RPMI7951 (cell line): Measurements from ENCODE around the gene FOXG1. TPM values are rescaled to one million over a fixed set of nuclear protein-coding genes. Genes with fewer than 3 reads are reported as not detected.

ENCODE experiments used
- DNase-seq: peaks from one replicate; pipeline ENCODE4 v3.0.0-alpha.2; 2012; ENCODE audit warnings: low read depth
- total RNA-seq: library from RNA; depleted of rRNA; stranded (reverse); fragments of >200 nt; shearing (Covaris generic); gene quantifications from 2 replicates; pipeline ENCODE4 v1.2.3, GENCODE V29; 2014

The FOXG1 gene
- total RNA-seq, 1 experiment from 2014 or later, result not detected

DNA sequence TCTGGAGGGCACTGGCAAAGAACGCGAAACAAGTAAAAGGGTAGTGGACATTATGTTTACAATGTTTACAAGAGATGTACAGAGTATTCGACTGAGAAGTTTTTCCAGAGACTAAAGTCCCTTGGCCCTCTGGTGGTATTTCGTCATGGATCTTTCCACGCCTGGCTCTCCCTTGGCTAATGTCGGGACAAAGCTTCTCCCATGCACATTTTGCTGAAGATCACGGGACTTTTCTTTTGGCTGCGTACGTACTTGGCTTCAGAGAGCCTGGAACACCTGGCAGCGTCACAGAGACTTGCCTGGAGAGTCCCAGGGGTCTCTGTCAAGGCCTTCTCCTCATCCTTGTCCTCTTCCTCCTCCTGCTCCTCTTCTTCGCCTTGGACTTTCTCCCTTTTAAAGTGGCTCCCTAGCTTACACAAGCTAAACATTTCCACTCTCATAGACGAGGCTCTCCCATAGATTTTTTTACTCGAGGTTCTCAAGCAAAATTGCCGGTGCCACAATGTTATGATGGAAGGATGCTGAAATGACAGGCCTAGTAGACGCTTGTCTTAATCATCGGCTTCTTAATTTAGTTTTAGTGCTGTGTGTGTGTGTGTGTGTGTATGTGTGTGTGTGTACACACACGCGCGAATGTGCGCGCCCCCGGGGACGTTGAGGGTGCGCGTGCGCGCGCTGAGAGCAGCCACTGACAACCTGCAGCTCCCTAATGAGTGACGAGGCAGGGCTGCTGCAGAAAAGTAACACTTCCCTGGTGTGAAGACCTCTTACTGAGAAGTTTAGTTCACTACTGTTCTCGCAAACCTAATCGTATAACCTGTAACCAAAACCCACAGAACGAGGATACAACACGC, 4.9 kb upstream of the FOXG1 start:
- no peak for DNase-seq

DNA sequence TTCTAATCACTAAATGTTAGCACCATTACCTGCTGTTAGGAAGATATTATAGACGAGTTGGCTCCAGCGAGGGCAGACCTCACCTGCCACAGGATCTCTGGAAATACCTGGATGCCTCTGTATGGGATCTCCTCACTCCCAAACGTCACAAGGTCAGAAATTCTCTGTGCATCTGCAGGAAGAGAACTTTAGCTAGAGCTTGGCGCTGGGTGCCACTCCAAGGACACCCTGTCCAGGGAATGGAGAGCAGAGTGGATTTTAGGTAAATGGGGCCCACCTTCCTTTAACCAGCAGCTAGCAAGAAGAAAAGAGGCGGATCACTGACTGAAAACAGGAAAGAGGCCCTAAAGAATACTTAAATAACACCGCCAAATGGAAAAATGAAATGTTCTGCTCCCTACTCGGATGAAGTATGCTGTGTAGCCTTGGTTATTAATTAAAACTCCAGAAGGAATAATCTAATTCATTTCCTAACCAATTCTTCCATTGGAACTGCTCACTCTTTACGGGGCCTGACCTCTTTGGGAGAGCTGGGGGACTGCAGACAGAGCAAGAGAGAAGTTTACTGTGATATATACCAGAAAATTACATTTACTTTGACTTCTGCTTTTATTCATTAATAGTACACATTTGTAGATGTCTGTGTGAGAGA, 4.2 kb upstream of the FOXG1 start:
- no peak for DNase-seq

DNA sequence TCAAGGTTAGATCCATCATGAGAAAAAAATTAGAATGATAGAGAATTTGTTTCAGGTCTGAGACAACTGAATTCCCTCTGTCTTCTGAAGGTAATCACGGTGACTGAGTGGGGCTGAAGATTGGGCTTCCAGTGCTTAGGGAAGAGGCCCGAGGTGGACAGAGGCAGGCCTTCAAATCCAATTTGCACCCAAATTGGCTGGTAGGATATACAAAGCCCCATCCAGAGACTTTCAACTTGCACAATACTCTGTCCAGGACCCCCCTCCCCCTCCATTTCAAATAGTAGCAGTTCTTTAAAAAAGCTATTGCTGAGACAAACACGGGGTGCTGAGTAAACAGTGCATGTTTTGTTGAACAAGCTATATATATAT, 3.6 kb upstream of the FOXG1 start:
- no peak for DNase-seq

DNA sequence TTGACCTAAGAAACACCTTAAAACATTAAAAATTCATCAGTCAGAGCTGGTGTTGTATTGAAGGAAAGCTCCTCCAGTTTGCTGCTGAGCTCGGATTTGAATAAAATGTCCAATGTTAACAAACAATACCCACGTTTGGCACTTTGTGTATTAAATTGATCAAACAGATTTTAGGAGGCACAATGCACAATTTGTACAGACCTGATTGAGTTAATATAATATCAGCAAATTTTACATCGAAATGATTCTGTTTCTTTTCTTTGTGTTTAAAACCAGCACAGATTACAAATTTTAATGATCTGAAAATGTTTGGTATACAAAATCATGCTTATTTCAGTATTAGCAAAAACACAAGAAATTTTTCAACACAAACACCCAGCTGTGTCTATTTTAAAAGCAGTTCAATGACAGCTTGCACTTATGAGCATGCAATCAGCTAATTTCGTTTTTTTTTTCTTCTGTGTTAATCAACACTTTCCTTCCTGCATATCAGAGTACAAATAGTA, 2.8 kb upstream of the FOXG1 start:
- no peak for DNase-seq

DNA sequence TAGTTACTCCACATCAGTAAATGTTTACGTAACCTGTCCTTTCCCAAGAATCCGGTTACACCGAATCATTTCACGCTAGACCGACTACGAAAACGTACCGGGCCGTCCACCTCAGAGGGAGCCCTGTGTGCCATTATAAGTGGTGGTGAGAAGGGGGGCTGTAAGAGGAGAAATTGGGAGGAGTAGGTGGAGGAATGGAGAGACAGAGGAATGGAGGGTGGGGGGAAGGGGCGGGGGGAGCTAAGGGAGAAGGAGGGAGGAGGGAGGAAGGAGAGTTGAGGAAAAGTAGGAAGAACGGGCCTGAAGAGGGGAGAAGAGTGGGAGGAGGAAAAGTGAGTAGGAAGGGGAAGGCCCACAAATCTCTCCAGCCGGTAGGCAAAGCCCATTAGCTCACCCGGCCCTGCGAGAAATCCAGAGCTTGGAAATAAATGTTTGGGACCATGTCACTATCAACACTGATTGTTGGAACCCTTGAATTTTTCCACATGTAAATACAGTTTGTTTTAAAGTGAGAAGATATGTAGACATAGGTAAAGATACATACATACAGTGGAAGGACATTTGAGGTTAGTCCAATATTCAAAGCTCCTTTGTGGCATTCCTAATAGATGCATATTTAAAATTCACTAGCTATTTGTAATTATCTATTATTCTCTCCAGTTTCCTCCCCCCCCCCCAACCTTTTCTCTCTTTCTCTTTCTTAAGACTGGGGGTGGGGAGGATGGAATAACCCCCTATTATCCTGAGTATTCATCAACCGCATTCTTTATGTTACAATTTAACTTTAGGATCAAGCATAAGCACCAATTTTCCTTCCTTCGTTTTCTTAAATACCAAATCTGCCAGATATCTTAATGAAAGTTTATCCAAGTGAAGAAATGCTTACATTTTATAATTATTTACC, 2.1 kb upstream of the FOXG1 start:
- no peak for DNase-seq

DNA sequence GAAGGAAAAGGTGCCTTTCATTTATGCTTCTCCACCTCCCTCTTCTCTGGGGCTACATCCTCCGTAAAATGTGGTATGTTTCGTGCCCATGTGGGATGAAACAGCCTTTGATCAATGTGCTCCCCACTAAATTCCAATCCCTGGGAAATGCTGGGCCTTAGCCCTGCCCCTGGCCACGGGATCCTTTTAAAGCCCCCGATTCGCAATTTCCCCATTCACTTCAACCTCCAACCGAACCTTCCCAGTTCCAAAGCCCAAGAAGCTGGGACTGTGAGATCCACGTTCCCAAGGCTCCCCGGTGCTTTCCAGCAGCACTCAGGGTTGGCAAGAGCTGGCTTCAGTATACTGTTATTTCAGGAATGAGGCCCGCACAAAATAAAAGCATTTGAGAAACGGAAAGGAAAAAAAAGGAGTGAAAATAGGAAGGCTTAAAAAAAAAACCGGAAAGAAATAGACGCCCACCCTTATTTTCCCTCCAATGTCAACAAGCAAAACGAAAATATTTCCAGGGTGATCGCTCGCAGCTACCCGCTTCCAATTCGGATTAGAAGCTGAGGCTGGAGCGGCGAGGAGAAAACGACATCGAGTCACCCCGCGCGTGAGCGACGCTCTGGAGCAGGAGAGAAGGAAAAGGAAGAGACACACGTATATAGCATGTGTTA, 1.3 kb upstream of the FOXG1 start:
- no peak for DNase-seq

DNA sequence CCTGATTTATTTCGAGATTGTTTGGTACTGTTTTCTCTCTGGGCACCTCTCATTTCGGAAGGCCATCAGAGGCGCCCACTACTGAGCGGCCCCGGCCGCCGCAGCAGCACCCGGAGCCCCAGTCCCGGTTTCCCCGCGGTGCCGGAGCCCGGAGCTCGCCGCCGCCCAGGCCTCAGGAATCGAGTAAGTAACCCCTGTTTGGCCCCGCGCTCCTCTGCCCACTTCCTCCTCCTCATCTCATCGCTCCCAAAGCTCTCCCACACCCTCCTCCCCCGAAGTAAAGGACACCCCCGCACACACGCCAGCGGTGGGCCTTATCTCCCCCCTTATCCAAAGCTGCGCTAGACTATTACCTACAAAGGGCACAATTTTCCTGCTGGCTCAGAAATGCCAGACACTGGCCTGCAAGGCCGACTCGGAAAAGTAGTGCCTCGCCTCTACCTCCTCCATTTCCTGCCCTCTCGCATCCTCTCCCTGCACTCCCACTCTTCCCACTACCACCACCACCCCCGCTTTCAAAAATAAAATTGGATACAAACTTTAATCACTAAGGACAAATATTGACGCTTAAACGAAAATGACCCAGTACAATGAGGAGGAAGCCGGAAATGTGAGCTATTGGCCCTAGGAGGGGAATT, 637 bp upstream of the FOXG1 start:
- DNase-seq, result no peak

DNA sequence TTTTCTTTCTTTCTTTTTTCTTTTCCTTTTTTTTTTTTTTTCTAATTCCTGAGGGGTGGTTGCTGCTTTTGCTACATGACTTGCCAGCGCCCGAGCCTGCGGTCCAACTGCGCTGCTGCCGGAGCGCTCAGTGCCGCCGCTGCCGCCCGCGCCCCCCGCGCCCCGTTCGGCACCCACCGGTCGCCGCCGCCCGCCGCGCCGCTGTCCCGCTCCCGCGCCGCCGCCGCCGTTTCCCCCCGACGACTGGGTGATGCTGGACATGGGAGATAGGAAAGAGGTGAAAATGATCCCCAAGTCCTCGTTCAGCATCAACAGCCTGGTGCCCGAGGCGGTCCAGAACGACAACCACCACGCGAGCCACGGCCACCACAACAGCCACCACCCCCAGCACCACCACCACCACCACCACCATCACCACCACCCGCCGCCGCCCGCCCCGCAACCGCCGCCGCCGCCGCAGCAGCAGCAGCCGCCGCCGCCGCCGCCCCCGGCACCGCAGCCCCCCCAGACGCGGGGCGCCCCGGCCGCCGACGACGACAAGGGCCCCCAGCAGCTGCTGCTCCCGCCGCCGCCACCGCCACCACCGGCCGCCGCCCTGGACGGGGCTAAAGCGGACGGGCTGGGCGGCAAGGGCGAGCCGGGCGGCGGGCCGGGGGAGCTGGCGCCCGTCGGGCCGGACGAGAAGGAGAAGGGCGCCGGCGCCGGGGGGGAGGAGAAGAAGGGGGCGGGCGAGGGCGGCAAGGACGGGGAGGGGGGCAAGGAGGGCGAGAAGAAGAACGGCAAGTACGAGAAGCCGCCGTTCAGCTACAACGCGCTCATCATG, 654 bp downstream of the FOXG1 start:
- no peak for DNase-seq

DNA sequence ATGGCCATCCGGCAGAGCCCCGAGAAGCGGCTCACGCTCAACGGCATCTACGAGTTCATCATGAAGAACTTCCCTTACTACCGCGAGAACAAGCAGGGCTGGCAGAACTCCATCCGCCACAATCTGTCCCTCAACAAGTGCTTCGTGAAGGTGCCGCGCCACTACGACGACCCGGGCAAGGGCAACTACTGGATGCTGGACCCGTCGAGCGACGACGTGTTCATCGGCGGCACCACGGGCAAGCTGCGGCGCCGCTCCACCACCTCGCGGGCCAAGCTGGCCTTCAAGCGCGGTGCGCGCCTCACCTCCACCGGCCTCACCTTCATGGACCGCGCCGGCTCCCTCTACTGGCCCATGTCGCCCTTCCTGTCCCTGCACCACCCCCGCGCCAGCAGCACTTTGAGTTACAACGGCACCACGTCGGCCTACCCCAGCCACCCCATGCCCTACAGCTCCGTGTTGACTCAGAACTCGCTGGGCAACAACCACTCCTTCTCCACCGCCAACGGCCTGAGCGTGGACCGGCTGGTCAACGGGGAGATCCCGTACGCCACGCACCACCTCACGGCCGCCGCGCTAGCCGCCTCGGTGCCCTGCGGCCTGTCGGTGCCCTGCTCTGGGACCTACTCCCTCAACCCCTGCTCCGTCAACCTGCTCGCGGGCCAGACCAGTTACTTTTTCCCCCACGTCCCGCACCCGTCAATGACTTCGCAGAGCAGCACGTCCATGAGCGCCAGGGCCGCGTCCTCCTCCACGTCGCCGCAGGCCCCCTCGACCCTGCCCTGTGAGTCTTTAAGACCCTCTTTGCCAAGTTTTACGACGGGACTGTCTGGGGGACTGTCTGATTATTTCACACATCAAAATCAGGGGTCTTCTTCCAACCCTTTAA, 1.5 kb downstream of the FOXG1 start:
- DNase-seq, result no peak

DNA sequence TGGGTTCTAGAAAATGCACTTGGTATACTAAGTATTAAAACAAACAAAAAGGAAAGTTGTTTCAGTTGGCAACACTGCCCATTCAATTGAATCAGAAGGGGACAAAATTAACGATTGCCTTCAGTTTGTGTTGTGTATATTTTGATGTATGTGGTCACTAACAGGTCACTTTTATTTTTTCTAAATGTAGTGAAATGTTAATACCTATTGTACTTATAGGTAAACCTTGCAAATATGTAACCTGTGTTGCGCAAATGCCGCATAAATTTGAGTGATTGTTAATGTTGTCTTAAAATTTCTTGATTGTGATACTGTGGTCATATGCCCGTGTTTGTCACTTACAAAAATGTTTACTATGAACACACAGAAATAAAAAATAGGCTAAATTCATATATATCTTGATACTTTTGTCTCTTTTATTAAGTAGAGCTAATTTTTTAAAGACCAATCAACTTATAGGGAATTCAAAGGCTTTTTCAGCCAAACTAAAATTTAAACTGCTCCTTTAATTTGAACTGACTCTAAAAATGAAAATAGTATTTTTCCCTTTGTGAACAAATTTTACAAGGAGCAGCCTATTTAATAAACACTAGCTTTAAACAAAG, 2.8 kb downstream of the FOXG1 start:
- no peak for DNase-seq

DNA sequence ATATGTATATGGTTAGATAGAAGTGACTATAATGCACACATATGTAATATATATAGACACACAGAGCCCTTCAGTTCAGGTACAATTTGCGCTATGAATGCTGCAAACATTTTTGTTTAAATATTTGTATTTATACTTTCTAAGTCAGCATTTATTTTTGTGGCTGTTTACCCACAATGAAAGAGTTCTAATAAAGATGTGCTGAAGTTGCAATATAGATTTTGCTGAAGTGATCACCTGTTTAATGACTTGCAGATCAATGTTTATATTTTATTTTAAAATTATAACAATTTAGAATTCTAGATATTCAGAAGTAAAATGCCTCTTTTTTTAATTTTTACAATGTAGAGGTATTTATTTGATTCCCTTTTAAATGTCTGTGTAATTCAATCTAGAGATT, 3.5 kb downstream of the FOXG1 start:
- DNase-seq, result no peak

DNA sequence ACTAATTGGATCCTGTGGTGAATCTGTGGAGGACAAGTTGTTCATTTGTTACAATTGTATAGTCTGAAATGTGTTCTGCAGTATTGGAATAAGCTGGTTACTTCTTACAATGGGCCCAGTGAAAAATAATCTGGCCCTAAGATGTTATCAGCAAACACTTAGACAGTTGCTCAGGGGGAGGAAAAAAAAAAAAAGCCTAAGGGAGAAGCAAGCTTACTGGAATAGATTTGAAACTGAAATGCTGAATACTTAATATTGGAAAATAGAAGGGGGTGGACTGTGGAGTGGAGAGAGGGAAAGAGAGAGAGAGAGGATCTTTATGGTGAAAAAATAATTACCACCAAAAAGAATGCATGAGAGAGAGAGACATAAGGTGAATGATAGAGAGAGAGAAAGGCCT, 4.0 kb downstream of the FOXG1 start:
- DNase-seq, result no peak

DNA sequence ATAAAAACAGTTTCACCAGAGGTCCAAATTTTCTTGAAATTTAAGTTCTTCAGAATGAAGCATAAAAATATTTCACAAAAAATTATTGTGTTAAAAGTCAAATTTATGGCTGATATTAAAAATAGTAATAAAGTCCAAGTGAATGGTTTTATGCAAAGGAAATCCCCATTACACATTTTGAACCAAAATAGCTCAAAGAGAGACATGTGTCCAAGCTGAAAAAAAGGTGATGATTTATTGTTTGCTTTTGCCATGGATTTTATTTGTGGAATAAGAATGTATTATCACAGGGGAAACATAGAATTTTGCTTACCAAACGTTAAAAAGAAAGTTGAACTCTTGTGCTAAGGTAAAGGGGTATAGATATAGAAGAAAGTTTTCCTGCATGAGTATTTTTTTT, 4.6 kb downstream of the FOXG1 start:
- DNase-seq, result no peak

DNA sequence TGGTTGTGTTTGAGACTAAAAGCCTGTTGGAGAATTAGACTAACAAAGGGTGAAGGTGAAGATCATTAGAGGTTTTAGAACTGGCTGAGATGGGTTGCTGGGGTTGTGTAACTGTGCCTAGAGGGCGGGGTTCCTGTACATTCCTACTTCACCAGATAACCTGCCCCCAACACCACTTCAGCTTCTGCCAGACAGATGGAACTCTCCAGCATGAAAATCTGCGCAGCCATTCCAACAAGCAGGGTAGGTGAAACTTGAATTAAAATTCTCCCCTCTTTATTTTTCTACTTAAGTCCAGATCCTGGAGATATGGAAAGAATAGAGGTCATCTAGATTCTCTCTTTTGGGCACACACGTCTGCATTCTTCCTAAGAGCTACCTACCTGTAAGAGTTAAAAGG, 6.0 kb downstream of the FOXG1 start:
- DNase-seq, result no peak

DNA sequence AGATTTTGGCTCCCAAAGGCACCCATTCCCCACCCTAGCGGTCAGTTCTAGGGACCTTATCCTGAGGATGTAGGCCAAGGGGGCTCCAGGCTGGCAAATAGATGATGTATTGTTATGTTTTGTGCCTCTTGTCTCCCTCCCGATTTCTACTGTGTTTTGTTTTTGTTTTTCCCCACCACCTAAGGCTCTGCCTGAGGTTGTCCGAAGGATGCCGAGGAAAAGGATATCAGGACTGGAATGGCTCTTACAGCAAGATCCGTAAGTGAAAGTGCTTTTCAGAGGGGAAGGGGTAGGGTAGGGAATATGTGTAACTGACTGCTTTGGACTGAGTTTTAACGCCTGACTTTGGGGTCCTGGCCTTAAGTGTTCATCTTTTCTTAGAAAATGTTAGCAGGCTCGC, 6.6 kb downstream of the FOXG1 start:
- DNase-seq, result no peak

DNA sequence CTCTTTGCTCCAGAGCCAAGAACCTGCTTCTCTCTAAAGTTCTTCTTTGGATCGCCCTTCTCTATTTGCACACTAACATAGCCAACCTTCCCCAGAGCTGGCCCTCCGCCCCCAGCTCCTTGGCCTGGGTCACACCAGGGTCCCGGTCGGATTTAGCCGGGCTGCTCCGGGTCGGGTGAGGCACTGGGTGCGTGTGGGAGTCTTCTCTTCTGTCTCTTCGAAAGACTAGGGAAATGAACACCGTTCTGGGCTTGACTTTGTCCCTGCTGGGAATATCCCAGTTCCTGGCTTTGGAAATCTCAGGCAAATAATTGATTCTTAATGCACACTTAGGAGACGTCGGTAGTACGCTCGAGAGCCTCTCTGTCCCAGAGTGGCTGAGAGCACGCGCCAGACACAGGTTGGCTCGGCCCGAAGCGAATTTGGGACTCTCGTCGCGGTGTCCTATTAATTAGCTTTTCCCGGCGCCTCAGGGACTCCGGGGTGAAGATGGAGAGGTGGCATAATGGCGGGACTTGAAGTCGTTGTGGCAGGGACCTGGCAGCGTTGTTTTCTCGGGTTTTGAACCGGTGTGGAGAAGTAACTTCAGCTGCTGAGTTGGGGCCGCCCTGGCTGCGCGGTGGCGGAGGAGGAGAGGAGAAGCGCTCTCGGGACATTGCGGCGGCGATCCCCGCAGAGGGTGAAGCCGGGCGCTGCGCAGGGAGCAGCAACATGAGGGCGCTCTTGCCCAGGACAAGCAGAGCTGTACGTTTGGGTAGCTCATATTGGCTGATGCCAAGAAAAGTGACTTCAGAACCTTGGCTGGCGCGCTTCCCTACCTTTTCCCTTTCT, 7.5 kb downstream of the FOXG1 start:
- DNase-seq, result no peak

DNA sequence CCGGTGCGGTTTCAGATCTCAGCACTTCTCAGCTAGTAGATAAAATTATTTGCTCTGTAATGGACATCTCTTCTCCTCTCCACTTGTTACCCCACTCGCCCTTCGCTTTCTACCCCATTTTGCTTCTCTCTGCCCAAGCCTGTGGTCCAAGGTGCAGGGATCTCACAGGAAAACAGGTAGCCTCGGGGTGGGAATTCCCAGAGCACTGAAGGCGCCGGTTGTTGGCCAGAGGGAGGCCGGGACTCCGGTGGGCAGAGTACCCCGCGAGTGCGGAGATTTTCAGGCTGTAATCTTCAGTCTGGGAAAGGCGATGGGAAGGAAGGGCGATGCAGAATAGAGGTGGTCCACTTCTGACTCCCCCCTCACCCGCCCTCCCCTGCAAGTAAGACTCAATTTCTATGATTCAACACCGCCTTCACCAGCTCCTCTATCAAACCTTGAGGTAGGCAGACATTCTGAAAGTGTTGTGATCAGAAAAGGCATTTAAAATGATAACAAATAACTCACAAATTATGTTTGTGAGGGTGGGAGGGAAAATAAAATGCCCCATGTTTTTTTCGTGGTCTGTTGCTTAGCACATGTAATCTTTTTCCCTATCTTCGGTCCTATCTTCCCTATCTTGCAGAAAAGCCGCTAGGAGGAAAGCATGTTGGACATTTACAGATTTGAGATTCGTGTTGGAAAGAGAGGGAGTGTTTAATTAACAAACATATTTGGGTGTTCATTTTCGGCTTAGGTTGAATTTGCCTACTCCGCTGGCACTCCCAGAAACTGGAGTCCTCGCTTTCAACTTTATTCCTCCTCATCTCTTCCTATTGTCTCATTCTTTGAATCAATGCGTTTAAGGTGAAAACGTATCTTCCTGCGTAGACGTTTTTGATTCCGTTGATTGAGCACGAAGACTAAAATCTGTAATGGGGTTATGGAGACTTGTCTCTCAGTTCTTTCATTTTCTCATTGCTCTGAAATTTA, 8.5 kb downstream of the FOXG1 start:
- no peak for DNase-seq
